ENCODE results near the gene MED13L.

GRCh38 chr12:116274551-116275375 is 2.7 kb downstream of the MED13L start:
- TF ChIP-seq POLR2AphosphoS5 (IDR thresholded peaks at IDR 0.05; ENCODE audit: low read depth, low read length), result no peak
- TF ChIP-seq FOXP2 (optimal IDR thresholded peaks at IDR 0.05; ENCODE audit: borderline replicate concordance, extremely low read depth, extremely low read length, insufficient read depth), result no peak

Data from PFSK-1 (cell line).